GM23338 (cell line): ENCODE data around the gene HMCN2. TPM values are rescaled to one million over a fixed set of nuclear protein-coding genes. Genes with fewer than 3 reads are reported as not detected.
A peak's percentile ranks its signal among the peaks of the same experiment; 100 is the strongest.

Experiments
- ATAC-seq: fragments of 200-7000 bp; cut with Tn5 transposase; 3 replicates; pipeline ENCODE4 v1.9.1; 2020
- DNase-seq: peaks from one replicate; pipeline ENCODE4 v3.0.0-alpha.2; 2015; ENCODE audit warnings: low spot score
- H2AFZ ChIP-seq: fragments of 200-600 bp; sonication (generic); 2 replicates; pipeline ENCODE4 v1.8.0; 2016; ENCODE audit warnings: antibody characterized with exemption, mild to moderate bottlenecking, moderate library complexity
- H3F3A ChIP-seq: fragments of 200-600 bp; sonication (generic); replicated peaks from 2 replicates; pipeline ENCODE4 v1.8.0; 2017; ENCODE audit warnings: antibody characterized with exemption, mixed run types, low read depth
- H3K27ac ChIP-seq: fragments of 200-600 bp; sonication (generic); 2 replicates; pipeline ENCODE4 v1.6.1; 2016; ENCODE audit warnings: low read depth
- H3K27me3 ChIP-seq: fragments of 200-600 bp; sonication (generic); 2 replicates; pipeline ENCODE4 v1.8.0; 2016; ENCODE audit warnings: mild to moderate bottlenecking, mixed run types, moderate library complexity; ENCODE audit not compliant: insufficient read depth
- H3K36me3 ChIP-seq: fragments of 200-600 bp; sonication (generic); 2 replicates; pipeline ENCODE4 v1.8.0; 2016; ENCODE audit warnings: mild to moderate bottlenecking; ENCODE audit not compliant: insufficient read depth
- H3K4me1 ChIP-seq: fragments of 200-600 bp; sonication (generic); 2 replicates; pipeline ENCODE4 v1.8.0; 2016; ENCODE audit warnings: mild to moderate bottlenecking, moderate library complexity; ENCODE audit not compliant: insufficient read depth
- H3K4me2 ChIP-seq: fragments of 200-600 bp; sonication (generic); 2 replicates; pipeline ENCODE4 v1.7.1; 2017; ENCODE audit warnings: mixed run types
- H3K4me3 ChIP-seq: fragments of 200-600 bp; sonication (generic); 2 replicates; pipeline ENCODE4 v1.6.1; 2016; ENCODE audit warnings: mixed run types
- H3K79me2 ChIP-seq: fragments of 200-600 bp; sonication (generic); replicated peaks from 2 replicates; pipeline ENCODE4 v1.8.0; 2017; ENCODE audit warnings: mild to moderate bottlenecking; ENCODE audit not compliant: insufficient read depth
- H3K9me2 ChIP-seq: fragments of 200-600 bp; sonication (generic); 2 replicates; pipeline ENCODE4 v1.8.0; 2017; ENCODE audit not compliant: insufficient read depth
- H4K20me1 ChIP-seq: fragments of 200-600 bp; sonication (generic); replicated peaks from 2 replicates; pipeline ENCODE4 v1.8.0; 2017; ENCODE audit warnings: mild to moderate bottlenecking; ENCODE audit not compliant: insufficient read depth
- H3K27ac Mint-ChIP-seq: 2 replicates; pipeline ENCODE4 v1.8.0; 2020; ENCODE audit warnings: inconsistent platforms, mild to moderate bottlenecking, moderate library complexity, mixed read lengths
- H3K27me3 Mint-ChIP-seq: 3 replicates; pipeline ENCODE4 v1.8.0; 2022; ENCODE audit warnings: low read depth, mild to moderate bottlenecking, moderate library complexity, mixed read lengths, inconsistent platforms; ENCODE audit not compliant: insufficient read depth, poor library complexity
- H3K36me3 Mint-ChIP-seq: 3 replicates; pipeline ENCODE4 v1.8.0; 2021; ENCODE audit warnings: low read depth, mild to moderate bottlenecking, inconsistent platforms, moderate library complexity, mixed read lengths
- H3K4me1 Mint-ChIP-seq: 3 replicates; pipeline ENCODE4 v1.8.0; 2020; ENCODE audit warnings: mild to moderate bottlenecking, inconsistent platforms, mixed read lengths
- H3K4me3 Mint-ChIP-seq: 3 replicates; pipeline ENCODE4 v1.8.0; 2021; ENCODE audit warnings: moderate library complexity, mild to moderate bottlenecking, inconsistent platforms, mixed read lengths
- H3K9me3 Mint-ChIP-seq: 3 replicates; pipeline ENCODE4 v1.8.0; 2020; ENCODE audit warnings: moderate library complexity, mild to moderate bottlenecking, inconsistent platforms, mixed read lengths
- EZH2phosphoT487 ChIP-seq: fragments of 200-600 bp; sonication (generic); IDR thresholded peaks from one replicate; pipeline ENCODE4 v1.8.1; 2018; ENCODE audit warnings: antibody characterized with exemption; ENCODE audit not compliant: unreplicated experiment
- NANOG ChIP-seq: IDR thresholded peaks from 2 replicates; pipeline ENCODE4 v1.6.1; 2016; ENCODE audit warnings: antibody characterized with exemption, borderline replicate concordance
- polyA plus RNA-seq: library from polyadenylated mRNA; unstranded; fragments of >200 nt; fragmentation: Nextera tagmentation; extraction: Ambion mirVana; gene quantifications from 2 replicates; pipeline ENCODE4 v1.2.1, GENCODE V29; 2016
- total RNA-seq: library from RNA; depleted of rRNA; stranded (reverse); fragments of >200 nt; shearing (Covaris generic); gene quantifications from 2 replicates; pipeline ENCODE4 v1.2.3, GENCODE V29; 2014
- TF ChIP-seq, protein P1 (sequence below): fragments of 250-450 bp; sonication (Bioruptor Pico); IDR thresholded peaks from 2 replicates; pipeline ENCODE4 v1.5.0; 2020; ENCODE audit warnings: mild to moderate bottlenecking, moderate library complexity
- TF ChIP-seq, protein P2 (sequence below), 2 experiments: fragments of 200-600 bp in 1 of 2; sonication (generic) in 1 of 2; conservative IDR thresholded peaks; 2 replicates each; pipeline versions ENCODE4 v1.5.1 to v1.6.1; 2016 to 2017; ENCODE audit warnings: antibody characterized with exemption in 2 of 2, low read depth in 2 of 2, mild to moderate bottlenecking in 2 of 2, moderate library complexity in 1 of 2

The HMCN2 gene
- total and polyA plus RNA-seq, 2 experiments from 2014 or later, result 1.3 to 4.7 TPM

DNA sequence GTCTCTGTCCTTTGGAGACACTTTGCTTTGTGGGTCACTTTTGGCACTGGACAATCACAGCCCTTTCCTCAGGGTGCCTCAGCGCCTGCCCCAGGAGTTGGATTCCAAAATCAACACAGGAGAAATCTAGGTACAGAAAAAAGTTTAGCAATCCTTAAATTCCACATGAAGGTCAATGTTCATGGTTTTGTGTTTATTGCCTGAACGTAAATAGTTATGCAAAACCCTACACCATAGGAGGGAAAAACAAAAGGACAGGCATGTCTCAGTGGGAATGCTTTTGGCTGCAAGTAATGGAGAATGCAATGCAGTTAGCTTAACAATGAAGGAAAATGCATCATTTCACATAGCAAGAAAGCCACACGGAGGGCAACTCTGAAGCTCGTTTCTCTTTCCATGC lies 6.5 kb upstream of the HMCN2 start (continued):
- TF ChIP-seq NANOG (no peak; the same call in 1 of the 2 replicates), EZH2phosphoT487 (no peak)
- TF ChIP-seq, protein P1, sequence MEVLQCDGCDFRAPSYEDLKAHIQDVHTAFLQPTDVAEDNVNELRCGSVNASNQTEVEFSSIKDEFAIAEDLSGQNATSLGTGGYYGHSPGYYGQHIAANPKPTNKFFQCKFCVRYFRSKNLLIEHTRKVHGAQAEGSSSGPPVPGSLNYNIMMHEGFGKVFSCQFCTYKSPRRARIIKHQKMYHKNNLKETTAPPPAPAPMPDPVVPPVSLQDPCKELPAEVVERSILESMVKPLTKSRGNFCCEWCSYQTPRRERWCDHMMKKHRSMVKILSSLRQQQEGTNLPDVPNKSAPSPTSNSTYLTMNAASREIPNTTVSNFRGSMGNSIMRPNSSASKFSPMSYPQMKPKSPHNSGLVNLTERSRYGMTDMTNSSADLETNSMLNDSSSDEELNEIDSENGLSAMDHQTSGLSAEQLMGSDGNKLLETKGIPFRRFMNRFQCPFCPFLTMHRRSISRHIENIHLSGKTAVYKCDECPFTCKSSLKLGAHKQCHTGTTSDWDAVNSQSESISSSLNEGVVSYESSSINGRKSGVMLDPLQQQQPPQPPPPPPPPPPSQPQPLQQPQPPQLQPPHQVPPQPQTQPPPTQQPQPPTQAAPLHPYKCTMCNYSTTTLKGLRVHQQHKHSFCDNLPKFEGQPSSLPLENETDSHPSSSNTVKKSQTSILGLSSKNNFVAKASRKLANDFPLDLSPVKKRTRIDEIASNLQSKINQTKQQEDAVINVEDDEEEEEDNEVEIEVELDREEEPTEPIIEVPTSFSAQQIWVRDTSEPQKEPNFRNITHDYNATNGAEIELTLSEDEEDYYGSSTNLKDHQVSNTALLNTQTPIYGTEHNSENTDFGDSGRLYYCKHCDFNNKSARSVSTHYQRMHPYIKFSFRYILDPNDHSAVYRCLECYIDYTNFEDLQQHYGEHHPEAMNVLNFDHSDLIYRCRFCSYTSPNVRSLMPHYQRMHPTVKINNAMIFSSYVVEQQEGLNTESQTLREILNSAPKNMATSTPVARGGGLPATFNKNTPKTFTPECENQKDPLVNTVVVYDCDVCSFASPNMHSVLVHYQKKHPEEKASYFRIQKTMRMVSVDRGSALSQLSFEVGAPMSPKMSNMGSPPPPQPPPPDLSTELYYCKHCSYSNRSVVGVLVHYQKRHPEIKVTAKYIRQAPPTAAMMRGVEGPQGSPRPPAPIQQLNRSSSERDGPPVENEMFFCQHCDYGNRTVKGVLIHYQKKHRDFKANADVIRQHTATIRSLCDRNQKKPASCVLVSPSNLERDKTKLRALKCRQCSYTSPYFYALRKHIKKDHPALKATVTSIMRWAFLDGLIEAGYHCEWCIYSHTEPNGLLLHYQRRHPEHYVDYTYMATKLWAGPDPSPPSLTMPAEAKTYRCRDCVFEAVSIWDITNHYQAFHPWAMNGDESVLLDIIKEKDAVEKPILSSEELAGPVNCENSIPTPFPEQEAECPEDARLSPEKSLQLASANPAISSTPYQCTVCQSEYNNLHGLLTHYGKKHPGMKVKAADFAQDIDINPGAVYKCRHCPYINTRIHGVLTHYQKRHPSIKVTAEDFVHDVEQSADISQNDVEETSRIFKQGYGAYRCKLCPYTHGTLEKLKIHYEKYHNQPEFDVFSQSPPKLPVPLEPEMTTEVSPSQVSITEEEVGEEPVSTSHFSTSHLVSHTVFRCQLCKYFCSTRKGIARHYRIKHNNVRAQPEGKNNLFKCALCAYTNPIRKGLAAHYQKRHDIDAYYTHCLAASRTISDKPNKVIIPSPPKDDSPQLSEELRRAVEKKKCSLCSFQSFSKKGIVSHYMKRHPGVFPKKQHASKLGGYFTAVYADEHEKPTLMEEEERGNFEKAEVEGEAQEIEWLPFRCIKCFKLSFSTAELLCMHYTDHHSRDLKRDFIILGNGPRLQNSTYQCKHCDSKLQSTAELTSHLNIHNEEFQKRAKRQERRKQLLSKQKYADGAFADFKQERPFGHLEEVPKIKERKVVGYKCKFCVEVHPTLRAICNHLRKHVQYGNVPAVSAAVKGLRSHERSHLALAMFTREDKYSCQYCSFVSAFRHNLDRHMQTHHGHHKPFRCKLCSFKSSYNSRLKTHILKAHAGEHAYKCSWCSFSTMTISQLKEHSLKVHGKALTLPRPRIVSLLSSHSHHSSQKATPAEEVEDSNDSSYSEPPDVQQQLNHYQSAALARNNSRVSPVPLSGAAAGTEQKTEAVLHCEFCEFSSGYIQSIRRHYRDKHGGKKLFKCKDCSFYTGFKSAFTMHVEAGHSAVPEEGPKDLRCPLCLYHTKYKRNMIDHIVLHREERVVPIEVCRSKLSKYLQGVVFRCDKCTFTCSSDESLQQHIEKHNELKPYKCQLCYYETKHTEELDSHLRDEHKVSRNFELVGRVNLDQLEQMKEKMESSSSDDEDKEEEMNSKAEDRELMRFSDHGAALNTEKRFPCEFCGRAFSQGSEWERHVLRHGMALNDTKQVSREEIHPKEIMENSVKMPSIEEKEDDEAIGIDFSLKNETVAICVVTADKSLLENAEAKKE (CRISPR knock-in tag), result no peak
- TF ChIP-seq, protein P2, sequence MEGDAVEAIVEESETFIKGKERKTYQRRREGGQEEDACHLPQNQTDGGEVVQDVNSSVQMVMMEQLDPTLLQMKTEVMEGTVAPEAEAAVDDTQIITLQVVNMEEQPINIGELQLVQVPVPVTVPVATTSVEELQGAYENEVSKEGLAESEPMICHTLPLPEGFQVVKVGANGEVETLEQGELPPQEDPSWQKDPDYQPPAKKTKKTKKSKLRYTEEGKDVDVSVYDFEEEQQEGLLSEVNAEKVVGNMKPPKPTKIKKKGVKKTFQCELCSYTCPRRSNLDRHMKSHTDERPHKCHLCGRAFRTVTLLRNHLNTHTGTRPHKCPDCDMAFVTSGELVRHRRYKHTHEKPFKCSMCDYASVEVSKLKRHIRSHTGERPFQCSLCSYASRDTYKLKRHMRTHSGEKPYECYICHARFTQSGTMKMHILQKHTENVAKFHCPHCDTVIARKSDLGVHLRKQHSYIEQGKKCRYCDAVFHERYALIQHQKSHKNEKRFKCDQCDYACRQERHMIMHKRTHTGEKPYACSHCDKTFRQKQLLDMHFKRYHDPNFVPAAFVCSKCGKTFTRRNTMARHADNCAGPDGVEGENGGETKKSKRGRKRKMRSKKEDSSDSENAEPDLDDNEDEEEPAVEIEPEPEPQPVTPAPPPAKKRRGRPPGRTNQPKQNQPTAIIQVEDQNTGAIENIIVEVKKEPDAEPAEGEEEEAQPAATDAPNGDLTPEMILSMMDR (conservative IDR thresholded peaks at IDR 0.05; ENCODE audit: low read depth in 2 of 2), result no peak

DNA sequence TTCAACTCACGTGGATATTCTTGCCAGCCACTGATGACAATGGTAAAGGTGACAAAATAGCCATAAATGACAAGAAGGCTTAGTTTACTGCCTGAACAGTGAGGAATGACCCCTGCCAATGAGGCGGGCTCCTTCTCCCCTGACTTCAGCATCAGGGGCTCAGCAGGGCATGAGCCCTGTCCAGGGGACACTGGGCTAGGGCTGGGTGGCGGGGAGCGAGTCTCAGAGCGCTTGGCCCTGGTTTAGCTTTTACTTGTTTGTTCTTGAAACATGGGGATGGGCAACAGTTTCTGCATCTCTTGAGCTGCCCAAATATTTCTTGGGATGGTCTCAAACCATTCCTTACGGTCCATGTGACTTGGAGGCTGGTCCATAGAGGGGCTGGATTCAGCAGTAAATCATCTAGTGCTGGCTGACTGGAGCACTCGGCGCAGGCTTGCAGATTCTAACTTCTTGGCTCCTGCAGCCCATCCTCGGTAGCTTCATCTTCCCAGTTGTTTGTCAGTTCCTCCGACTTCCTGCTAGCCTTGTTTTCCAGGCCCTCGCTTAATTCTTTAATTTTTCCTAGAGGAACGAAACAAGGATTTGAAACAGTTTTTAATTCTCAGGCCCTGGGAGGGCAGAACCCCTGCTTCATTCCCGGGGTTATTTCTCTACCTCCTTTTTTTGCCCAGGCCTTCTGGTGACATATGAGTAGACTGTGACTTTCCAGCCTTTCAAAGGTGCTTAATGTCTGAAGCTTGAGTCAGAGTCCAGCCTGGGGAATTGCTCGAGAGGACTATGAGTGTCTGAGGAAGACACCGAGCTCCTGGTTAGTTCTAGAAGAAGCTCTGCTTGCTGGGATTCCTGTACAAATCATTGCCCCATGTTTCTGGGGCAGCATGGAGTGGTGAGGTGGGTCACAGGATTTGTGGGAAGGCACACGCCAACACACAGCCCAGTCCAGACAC lies 4.5 kb upstream of the HMCN2 start:
- no peak overlapping the region for H3K4me2 ChIP-seq
- no peak overlapping the region for H3K4me3 ChIP-seq
- peaks cover 20% of the 10 kb centered on the region for H3K4me1 Mint-ChIP-seq
- no peak overlapping the region for H2AFZ ChIP-seq
- H3K9me2 ChIP-seq, result no peaks in the 10 kb centered on the region
- H3K36me3 Mint-ChIP-seq, result peaks cover 5% of the 10 kb centered on the region; the same call in 2 of the 3 replicates
- H3K27ac Mint-ChIP-seq, result no peak overlapping the region
- H3F3A ChIP-seq, result peaks cover 7% of the 10 kb centered on the region; the same call in 1 of the 2 replicates
- DNase-seq, result no peak
- H4K20me1 ChIP-seq, result no peaks in the 10 kb centered on the region
- no peak for ATAC-seq
- peaks cover 17% of the 10 kb centered on the region for H3K27me3 Mint-ChIP-seq
- no peak overlapping the region for H3K4me3 Mint-ChIP-seq
- H3K79me2 ChIP-seq, result no peaks in the 10 kb centered on the region
- H3K4me1 ChIP-seq, result no peaks in the 10 kb centered on the region; the same call in 1 of the 2 replicates
- peaks cover 17% of the 10 kb centered on the region for H3K27me3 ChIP-seq
- 0 out of 2 replicates have a peak overlapping the region, but pooled peaks have one; percentile 55 for H3K27ac ChIP-seq
- TF ChIP-seq, protein P2 (conservative IDR thresholded peaks at IDR 0.05; ENCODE audit: low read depth in 2 of 2), result no peak
- H3K9me3 Mint-ChIP-seq, result peaks cover 22% of the 10 kb centered on the region
- no peaks in the 10 kb centered on the region for H3K36me3 ChIP-seq
